AG10803 (cell line): ENCODE data around the gene WTIP.

Experiments used
- DNase-seq: peaks from one replicate; pipeline ENCODE4 v3.0.0; 2010; ENCODE audit warnings: low read depth
- H3K4me3 ChIP-seq: 2 replicates; pipeline ENCODE4 v1.5.1; 2011; ENCODE audit warnings: mild to moderate bottlenecking, low read length, control low read depth
- CTCF ChIP-seq: conservative IDR thresholded peaks from 2 replicates; pipeline ENCODE4 v1.5.1; 2011; ENCODE audit warnings: mild to moderate bottlenecking, low read length, control low read depth, inconsistent platforms

The WTIP gene

GRCh38 chr19:34559045-34559444 is 77.5 kb downstream of the WTIP start:
- H3K4me3 ChIP-seq: no peak overlapping the region
- DNase-seq: no peak
- no peak for TF ChIP-seq CTCF

GRCh38 chr19:34560229-34560628 is 78.7 kb downstream of the WTIP start:
- DNase-seq: no peak
- H3K4me3 ChIP-seq: no peak overlapping the region
- TF ChIP-seq CTCF: no peak
